Measurements from ENCODE around the gene SEPTIN12. TPM values are rescaled to one million over a fixed set of nuclear protein-coding genes. Genes with fewer than 3 reads are reported as not detected.

The SEPTIN12 gene
- total RNA-seq, 2 experiments from 2014 or later = not detected

DNA sequence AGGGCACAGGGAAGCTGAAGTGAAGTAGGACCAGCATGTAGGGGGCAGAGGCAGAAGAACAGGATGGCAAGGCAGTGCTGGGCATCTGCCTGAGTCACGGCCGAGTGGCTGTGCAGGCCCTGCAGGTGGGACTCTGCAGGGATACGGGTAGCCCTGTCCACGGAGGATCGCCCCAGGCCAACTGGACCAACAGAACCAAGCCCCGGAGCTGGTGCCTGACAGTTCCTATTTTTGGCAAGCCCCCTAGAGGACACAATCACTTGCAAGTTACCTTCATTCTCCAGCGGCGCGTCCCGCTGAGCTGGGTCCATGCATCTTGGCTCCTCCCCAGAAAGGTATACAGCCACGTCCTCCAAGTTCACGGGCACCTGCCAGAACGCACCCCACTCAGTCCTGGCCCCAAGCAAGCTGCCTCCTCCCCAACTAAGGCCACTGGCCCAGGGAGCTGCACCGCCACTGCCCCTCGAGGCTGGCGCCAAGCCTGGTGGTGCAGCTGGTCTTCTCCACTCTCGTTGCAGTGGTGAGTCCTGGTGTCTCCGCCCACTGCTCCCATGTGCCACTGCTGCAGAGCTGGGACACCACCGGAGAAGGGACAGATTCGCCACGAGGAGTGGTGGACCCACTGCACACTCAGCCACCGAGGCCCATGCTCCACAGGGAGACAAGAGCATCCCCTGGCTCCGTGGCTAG, 27.8 kb downstream of the SEPTIN12 start:
- Mint-ChIP-seq H3K9me3 (peaks cover 3% of the 10 kb centered on the region), H3K4me3 (no peak overlapping the region), H3K4me1 (ENCODE audit: low read depth) (peaks cover 10% of the 10 kb centered on the region), H3K36me3 (peaks cover 37% of the 10 kb centered on the region), H3K27ac (no peak overlapping the region), H3K27me3 (no peaks in the 10 kb centered on the region)
- ChIA-PET CTCF (no interaction called here), POLR2A (interaction anchor here (0.6 kb wide), 1 partner anchor 15 kb away, joined by 3 read pairs; no protein-coding TSS in a partner anchor)
- no peak for DNase-seq
- intact Hi-C loops (cut with micrococcal nuclease) = no loop called here

DNA sequence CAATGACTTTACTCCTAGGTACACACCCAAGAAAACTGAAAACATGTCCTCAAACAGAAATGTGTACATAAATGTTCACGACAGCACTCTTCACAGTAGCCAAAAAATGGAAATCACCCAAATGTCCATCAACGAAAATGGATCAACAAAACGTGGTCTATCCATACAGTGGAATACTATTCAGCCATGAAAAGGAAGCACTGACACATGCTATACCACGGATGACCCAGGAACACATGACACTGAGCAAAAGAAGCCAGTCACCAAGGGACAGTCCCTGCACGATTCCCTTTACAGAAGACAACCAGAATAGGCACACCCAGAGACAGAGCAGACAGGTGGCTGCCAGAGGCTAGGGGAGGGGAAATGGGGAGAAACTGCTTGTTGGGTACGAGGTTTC, 32.5 kb downstream of the SEPTIN12 start:
- POLR2A ChIA-PET = no interaction called here
- Mint-ChIP-seq H3K27me3 (no peaks in the 10 kb centered on the region), H3K27ac (no peak overlapping the region), H3K9me3 (peaks cover 3% of the 10 kb centered on the region), H3K4me1 (ENCODE audit: low read depth) (peaks cover 2% of the 10 kb centered on the region), H3K36me3 (peaks cover 43% of the 10 kb centered on the region), H3K4me3 (no peak overlapping the region)
- DNase-seq = no peak
- intact Hi-C loops (cut with micrococcal nuclease) = no loop called here
- CTCF ChIA-PET = no interaction called here

DNA sequence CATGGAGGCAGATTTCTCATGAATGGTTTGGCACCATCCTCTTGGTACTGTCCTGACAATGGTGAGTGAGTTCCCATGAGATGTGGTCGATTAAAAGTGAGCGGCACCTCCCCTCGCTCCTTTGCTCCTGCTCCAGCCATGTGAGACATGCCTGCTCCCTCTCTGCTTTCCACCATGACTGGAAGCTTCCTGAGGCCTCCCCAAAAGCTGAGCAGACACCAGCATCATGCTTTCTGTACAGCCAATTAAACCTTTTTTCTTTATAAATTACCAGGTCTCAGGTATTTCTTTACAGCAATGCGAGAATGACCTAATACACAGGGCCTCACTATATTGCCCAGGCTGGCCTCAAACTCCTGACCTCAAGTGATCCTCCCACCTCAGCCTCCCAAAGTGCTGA, 33.3 kb downstream of the SEPTIN12 start:
- no peaks in the 10 kb centered on the region for H3K4me1 Mint-ChIP-seq (ENCODE audit: low read depth)
- H3K27me3 Mint-ChIP-seq = no peaks in the 10 kb centered on the region
- H3K36me3 Mint-ChIP-seq = peaks cover 36% of the 10 kb centered on the region
- H3K4me3 Mint-ChIP-seq = no peak overlapping the region
- no peak overlapping the region for H3K27ac Mint-ChIP-seq
- intact Hi-C loops (cut with micrococcal nuclease) = no loop called here
- ChIA-PET POLR2A (no interaction called here), CTCF (no interaction called here)
- DNase-seq = no peak
- peaks cover 3% of the 10 kb centered on the region for H3K9me3 Mint-ChIP-seq

DNA sequence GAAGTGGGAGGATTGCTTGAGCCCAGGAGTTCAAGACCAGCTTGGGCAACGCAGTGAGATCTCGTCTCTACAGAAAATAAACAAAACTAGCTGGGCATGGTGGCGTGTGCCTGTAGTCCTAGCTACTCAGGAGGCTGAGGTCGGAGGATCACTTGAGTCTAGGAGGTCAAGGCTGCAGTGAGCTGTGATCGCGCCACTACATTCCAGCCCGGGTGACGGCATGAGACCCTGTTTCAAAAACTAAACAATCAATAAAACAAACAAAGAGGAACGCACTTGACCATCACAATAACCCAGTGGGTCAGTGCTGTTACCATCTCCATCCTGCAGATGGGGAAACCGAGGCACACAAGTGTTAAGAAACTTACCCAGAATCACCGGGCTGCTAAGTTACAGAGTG, 34.9 kb downstream of the SEPTIN12 start:
- Mint-ChIP-seq H3K27ac (no peak overlapping the region), H3K4me3 (no peak overlapping the region), H3K36me3 (peaks cover 24% of the 10 kb centered on the region), H3K4me1 (ENCODE audit: low read depth) (no peaks in the 10 kb centered on the region), H3K27me3 (no peaks in the 10 kb centered on the region), H3K9me3 (peaks cover 3% of the 10 kb centered on the region)
- DNase-seq = no peak
- CTCF ChIA-PET = no interaction called here
- POLR2A ChIA-PET = no interaction called here
- intact Hi-C loops (cut with micrococcal nuclease) = no loop called here

DNA sequence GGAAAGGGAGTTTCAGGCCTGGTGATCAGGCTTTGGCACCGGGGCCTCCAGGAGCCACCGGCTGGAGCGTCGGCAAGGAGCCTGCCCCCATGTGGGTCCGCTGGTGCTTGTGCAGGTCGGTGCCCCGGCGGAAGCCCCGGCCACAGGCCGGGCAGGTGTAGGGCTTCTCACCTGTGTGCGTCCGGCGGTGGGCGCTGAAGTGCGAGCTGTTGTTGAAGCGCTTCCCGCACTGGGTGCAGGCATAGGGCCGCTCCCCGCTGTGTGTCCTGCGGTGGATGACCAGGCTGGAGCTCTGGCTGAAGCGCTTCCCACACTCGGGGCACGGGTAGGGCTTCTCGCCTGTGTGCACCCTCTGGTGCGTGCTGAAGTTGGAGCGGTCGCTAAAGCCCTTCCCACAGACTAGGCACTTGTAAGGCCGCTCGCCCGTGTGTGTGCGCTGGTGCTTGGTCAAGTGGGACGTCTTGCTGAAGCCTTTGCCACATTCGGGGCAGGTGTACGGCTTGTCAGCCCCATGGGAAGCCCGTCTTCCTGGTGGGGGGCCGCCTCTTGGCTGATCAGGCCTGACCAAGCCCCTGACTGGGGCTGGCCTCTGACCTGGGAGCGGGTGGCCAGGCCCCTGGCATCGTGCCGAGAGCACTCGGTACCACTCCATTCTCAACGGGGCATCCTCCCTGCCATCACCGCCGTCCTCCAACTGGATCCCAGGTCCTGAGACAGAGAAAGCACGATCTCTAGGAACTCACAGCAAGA, 35.6 kb downstream of the SEPTIN12 start:
- Mint-ChIP-seq H3K9me3 (peaks cover 3% of the 10 kb centered on the region), H3K27me3 (no peaks in the 10 kb centered on the region), H3K27ac (no peak overlapping the region), H3K4me1 (ENCODE audit: low read depth) (peaks cover 6% of the 10 kb centered on the region), H3K4me3 (no peak overlapping the region), H3K36me3 (peaks cover 24% of the 10 kb centered on the region)
- DNase-seq = no peak
- POLR2A ChIA-PET = no interaction called here
- intact Hi-C loops (cut with micrococcal nuclease) = no loop called here
- CTCF ChIA-PET = interaction anchor here (1.3 kb wide), 1 partner anchor 18 kb away, joined by 5 read pairs; the partner anchor contains the start of genes ANKS3 and DNAAF8

DNA sequence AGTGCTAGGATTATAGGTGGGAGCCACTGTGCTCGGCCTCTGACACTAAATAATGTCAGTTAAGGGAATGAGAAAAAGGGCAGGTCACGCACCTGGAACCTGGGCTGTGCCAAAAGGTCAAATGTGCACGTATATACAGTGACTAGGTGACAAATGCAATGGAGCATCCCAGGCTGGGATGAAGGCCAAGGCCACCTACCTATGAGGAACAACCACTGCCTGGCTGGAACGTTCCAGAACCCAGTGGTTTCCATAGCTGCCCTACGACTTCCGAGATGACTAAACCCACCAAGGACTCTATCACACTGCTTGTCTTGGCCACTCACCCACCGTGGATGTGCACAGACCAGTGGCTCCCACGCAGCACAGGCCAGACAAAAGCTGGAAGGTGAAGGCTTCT, 37.2 kb downstream of the SEPTIN12 start:
- no peak for DNase-seq
- H3K27me3 Mint-ChIP-seq = no peaks in the 10 kb centered on the region
- peaks cover 19% of the 10 kb centered on the region for H3K36me3 Mint-ChIP-seq
- no peak overlapping the region for H3K27ac Mint-ChIP-seq
- CTCF ChIA-PET = no interaction called here
- peaks cover 3% of the 10 kb centered on the region for H3K9me3 Mint-ChIP-seq
- intact Hi-C loops (cut with micrococcal nuclease) = no loop called here
- H3K4me3 Mint-ChIP-seq = no peak overlapping the region
- peaks cover 6% of the 10 kb centered on the region for H3K4me1 Mint-ChIP-seq (ENCODE audit: low read depth)
- POLR2A ChIA-PET = no interaction called here

DNA sequence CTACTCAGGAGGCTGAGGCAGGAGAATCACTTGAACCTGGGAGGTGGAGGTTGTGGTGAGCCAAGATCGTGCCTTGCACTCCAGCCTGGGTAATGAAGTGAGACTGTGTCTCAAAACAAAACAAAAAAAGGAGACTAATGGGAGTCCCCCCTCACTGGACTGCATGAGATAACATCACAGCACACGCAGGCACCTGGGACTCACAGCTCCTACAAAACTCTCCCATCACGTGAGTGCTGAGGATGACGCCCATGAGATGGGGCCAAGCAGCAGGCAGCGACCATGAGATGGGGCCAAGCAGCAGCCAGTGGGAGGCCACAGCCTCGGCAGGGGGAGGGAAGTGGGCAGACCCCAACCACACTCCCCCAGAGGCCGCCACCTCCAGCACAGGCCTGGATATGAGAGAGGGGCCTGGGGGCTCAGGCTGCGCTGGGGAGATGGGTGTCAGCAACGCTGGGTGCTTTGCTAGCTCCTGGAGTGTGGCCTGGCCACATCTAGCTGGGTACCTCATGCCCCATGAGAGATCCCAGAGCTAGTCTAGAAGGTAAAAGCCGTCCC, 38.4 kb downstream of the SEPTIN12 start:
- no peak for DNase-seq
- H3K27me3 Mint-ChIP-seq = no peaks in the 10 kb centered on the region
- POLR2A ChIA-PET = no interaction called here
- intact Hi-C loops (cut with micrococcal nuclease) = no loop called here
- H3K27ac Mint-ChIP-seq = no peak overlapping the region
- no peaks in the 10 kb centered on the region for H3K9me3 Mint-ChIP-seq
- peaks cover 6% of the 10 kb centered on the region for H3K4me1 Mint-ChIP-seq (ENCODE audit: low read depth)
- H3K36me3 Mint-ChIP-seq = peaks cover 10% of the 10 kb centered on the region
- H3K4me3 Mint-ChIP-seq = no peak overlapping the region
- CTCF ChIA-PET = no interaction called here

DNA sequence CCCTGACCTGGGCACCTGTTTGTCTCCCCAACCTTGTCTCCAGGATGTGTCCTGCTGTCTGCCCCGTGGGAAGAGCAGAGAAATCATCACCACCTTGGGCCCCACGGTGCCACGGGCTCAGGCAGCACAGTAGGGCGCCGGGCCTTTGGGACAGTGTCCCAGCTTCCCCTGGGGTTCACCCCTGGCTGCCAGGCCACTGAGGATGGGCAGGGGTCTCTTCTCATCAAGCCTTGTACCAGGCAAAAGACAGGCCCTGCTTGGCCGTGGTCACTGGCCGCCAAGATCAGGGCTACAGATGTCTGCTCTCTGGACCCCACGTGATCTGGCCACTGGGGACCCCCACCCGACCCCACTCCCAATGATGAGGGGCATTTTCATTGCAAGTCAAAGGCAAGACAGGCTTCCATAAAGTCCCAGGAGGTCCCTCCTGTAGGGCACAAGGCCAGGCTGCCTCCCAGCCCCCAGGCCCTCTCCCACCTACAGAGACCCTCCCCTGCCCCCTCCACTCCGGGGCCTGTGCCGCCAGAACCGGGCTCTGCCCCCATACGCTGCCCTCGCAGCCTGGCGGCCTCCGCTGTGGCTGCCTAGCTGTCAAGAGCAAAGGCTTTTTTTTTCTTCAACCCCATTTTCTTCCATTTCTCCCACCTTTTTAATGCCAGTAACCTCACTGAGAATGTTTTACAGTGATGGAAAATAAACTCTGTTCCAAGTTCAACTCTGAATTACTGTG, 39.3 kb downstream of the SEPTIN12 start:
- ChIA-PET POLR2A (no interaction called here), CTCF (no interaction called here)
- intact Hi-C loops (cut with micrococcal nuclease) = no loop called here
- Mint-ChIP-seq H3K4me1 (ENCODE audit: low read depth) (peaks cover 6% of the 10 kb centered on the region), H3K9me3 (no peaks in the 10 kb centered on the region), H3K36me3 (peaks cover 5% of the 10 kb centered on the region), H3K27ac (no peak overlapping the region), H3K4me3 (no peak overlapping the region), H3K27me3 (no peaks in the 10 kb centered on the region)
- no peak for DNase-seq

DNA sequence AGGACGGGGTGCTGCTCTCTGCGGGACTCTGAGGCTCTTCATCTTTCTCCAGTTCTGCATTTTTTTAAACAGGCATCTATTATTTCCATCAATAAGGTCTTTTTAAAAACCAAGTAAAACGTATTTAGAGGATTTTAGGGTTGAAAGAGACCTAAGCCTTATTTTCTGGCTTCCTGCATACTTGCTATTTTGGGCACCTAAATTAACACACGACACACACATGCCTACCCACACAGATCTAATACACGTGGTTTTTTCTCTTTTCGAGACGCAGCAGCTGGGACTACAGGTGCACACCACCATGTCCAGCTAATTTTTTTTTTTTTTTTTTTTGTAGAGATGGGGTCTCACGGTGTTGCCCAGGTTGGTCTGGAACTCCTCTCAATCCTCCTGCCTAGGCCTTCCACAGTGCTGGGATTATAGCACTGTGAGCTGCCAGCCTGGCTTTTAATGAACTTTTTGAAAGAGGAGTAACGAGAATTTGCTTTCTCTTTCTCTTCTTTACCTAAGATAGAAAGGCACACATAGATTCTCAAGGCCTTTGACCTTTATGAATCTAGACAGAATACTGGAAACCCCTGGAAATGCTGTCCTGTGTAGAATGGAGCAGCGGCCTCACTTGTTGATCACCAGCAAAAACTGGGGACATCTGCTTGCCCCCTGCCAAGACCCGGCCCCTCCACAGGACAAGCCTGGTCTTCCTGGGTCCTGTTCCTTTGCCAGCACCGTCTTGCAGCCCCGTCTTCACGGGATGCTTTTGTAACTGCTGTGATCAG, 40.1 kb downstream of the SEPTIN12 start:
- Mint-ChIP-seq H3K27me3 (no peaks in the 10 kb centered on the region), H3K27ac (no peak overlapping the region), H3K4me3 (no peak overlapping the region), H3K36me3 (peaks cover under 1% of the 10 kb centered on the region), H3K9me3 (no peaks in the 10 kb centered on the region), H3K4me1 (ENCODE audit: low read depth) (peaks cover 11% of the 10 kb centered on the region)
- DNase-seq = no peak
- POLR2A ChIA-PET = no interaction called here
- CTCF ChIA-PET = no interaction called here
- intact Hi-C loops (cut with micrococcal nuclease) = no loop called here

DNA sequence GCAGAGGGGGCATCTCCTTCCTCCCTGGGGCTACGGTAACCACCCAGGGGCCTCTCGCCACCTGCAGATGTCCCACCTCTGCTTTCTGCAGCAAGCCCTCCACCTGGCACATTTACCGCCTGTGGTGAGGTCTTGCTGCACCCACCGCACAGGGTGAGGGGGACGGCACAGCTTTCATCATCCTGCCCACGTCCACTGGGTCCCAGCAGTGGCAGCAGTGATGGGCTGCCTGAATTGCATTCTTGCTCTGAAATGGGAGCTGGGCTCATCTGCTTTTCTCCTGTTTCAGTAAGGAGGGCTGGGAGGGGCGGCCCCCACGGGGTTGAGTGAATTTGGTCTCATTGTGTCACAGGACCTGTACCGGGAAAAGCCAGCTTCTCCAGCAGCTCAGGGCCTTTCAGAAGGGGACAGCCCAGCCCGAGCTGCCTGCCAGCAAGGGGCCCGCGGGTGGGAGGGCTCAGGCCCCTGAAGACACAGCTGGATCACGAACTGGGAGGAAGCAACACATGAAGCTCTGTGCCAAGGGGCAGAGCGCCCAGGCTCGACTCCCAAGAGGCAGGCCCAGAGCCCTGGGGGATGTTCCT, 41.1 kb downstream of the SEPTIN12 start:
- intact Hi-C loops (cut with micrococcal nuclease) = no loop called here
- Mint-ChIP-seq H3K36me3 (no peaks in the 10 kb centered on the region), H3K27ac (no peak overlapping the region), H3K4me3 (no peak overlapping the region), H3K9me3 (no peaks in the 10 kb centered on the region), H3K4me1 (ENCODE audit: low read depth) (peaks cover 12% of the 10 kb centered on the region), H3K27me3 (no peaks in the 10 kb centered on the region)
- no peak for DNase-seq
- ChIA-PET POLR2A (no interaction called here), CTCF (interaction anchor here (0.5 kb wide), 1 partner anchor 417 kb away, joined by 3 read pairs; no protein-coding TSS in a partner anchor)

DNA sequence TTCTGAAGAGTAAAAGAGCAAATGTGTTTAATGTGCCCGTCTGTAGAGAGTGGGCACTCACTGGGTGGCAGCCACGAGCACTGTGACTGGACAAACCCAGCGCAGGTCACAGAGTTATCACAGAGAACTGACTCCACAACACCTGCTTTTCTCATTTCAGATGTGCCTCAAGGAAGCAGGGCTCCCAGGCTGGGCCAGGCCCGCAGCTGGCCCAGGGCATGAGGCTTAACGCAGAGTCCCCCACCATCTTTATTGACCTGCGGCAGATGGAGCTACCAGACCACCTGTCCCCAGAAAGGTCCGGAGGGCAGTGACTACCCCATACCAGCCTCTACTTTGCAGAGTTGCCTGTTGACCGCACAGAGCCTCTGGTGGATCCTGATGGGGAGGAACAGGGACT, 41.9 kb downstream of the SEPTIN12 start:
- Mint-ChIP-seq H3K27me3 (no peaks in the 10 kb centered on the region), H3K27ac (no peak overlapping the region), H3K4me3 (no peak overlapping the region), H3K9me3 (no peaks in the 10 kb centered on the region), H3K4me1 (ENCODE audit: low read depth) (peaks cover 12% of the 10 kb centered on the region), H3K36me3 (no peaks in the 10 kb centered on the region)
- ChIA-PET CTCF (no interaction called here), POLR2A (no interaction called here)
- no peak for DNase-seq
- intact Hi-C loops (cut with micrococcal nuclease) = no loop called here

DNA sequence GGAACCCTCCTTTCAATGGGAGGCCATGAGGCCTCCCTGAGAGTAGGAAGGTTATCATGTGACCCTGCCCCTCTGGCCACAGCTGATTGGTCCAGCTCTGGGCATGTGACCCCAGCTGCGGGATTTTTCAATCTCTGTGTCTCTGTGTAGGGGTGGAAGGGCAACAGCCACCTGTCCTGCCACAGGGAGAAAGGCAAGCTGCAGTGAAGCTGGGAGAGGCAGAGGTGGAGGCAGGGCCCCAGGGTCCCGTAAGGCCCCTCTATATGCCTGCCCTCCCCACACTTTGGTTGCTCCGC, 42.9 kb downstream of the SEPTIN12 start:
- no peak overlapping the region for H3K27ac Mint-ChIP-seq
- H3K4me3 Mint-ChIP-seq = no peak overlapping the region
- H3K36me3 Mint-ChIP-seq = no peaks in the 10 kb centered on the region
- no peaks in the 10 kb centered on the region for H3K9me3 Mint-ChIP-seq
- H3K4me1 Mint-ChIP-seq (ENCODE audit: low read depth) = peaks cover 12% of the 10 kb centered on the region
- no peak for DNase-seq
- ChIA-PET CTCF (no interaction called here), POLR2A (interaction anchor here (1.1 kb wide), 1 partner anchor 15 kb away, joined by 3 read pairs; no protein-coding TSS in a partner anchor)
- intact Hi-C loops (cut with micrococcal nuclease) = no loop called here
- no peaks in the 10 kb centered on the region for H3K27me3 Mint-ChIP-seq

All from activated CD4-positive, alpha-beta memory T cell treated with anti-CD3 and anti-CD28 coated beads for 36 hours (primary cell).